ENCODE results near the gene CLN3.
"Not testable (repeated sequence)": the region's sequence is repeated elsewhere in the genome, so short reads cannot be mapped to it uniquely, and the experiment has no call there.

The CLN3 gene

DNA sequence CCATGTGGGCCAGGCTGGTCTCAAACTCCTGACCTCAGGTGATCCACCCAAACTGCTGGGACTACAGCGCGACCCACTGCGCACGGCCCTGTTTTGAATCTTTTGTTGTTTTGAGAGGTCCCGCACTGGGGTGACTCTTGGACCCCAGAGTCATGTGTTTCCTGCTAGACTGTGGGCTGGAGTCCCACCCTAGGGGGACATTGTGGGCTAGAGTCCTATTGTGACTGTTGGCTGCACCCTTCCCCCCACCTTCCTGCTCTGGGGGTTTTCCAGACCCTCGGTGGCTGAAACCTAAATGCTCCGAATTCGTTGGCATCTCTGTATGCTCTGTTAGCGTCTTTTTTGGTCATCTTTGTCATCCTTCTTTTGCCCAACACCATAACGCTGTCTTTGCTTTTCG is 30.9 kb upstream of the CLN3 start:
- DNase-seq, result no peak
- in situ Hi-C loops (cut with MboI; ENCODE audit: low pct_unique_long_range_greater_than_20kb, low sequenced_read_pairs), result no loop called here

DNA sequence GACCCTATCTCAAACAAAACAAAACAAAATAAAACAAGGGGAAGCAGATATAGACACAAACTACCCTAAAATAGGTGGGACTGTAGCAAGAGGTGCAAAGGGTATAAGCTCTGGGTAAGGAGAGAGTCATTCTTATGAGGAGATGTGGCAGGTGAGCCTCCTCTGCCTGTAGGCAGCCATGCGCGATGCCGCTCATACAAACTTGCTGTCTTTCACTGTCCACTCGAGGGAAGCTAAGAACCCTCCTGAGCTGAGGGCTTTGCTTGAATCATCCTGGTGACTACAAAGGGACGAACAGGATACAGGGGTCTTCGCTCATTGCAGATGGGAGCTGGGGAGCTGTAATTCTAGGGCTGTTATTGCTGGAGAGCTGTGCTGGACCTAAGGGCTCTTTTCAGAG is 29.6 kb upstream of the CLN3 start:
- in situ Hi-C loops (cut with MboI; ENCODE audit: low pct_unique_long_range_greater_than_20kb, low sequenced_read_pairs), result no loop called here
- DNase-seq, result no peak

DNA sequence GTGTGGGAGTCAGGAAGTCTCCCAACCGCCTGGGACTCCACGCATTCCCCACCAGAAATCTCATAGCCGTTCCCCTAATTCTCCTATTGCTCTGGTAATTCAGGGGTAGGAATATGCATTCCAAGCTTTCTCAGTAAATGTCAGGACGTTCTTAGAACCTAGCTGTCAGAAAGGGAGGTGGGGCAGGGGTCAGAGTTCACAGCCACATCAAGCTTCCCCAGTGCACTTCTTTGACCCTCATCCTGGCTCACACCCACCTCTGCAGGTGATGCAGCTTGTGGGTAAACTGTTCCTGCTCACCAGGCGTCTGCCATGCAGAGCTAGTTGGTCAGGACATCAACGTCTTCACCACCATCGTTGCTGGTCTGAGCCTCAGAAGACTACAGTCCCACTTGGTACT is 28.8 kb upstream of the CLN3 start:
- DNase-seq, result no peak
- in situ Hi-C loops (cut with MboI; ENCODE audit: low pct_unique_long_range_greater_than_20kb, low sequenced_read_pairs), result no loop called here

DNA sequence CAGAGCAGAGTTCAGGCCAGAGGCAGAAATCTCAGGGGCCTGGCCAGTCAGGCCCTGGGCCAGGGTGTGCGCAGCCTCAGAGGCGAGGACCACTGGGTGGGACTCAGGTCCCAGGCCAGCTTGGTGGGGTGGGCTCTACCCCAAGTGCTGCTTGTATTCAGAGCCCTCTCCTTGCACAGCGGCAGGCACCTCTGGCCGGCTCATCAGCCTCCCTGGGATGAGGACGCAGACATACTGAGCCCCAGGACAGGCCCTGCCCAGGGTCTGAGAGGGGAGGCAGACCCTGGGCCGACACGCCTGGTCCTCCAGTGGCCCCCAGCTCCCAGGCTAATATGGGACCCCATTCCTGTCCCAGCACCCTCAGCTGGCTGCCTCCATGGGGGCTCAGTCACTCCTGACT is 22.4 kb upstream of the CLN3 start:
- DNase-seq, result no peak
- in situ Hi-C loops (cut with MboI; ENCODE audit: low pct_unique_long_range_greater_than_20kb, low sequenced_read_pairs), result no loop called here

DNA sequence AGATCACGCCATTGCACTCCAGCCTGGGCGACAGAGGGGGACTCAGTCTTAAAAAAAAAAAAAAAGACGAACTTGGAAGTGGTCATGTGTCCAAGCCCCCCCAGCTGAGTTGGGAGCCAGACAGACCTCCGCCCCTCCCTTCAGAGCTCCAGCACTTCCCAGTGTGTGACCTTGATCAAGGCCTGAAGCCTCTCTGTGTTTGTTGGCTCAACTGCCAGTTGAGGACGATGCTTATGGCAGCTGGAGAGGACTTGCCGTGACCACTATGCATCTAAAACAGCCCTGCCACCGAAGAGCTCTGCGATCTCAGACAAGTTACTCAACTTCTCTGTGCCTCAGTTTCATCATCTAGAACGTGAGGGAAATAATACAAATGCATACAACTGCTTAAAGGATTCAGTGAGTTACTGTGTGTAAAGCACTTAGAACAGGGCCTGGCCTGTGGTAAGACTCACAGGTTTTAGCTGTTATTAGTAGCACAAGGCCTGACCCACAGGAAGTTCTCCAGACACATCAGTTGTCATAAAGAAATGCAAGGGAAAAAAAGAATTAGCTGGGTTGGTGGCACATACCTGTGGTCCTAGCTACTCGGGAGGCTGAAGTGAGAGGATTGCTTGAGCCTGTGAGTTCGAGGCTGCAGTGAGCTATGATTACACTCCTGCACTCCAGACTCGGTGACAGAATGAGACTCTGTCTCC is 21.8 kb upstream of the CLN3 start:
- in situ Hi-C loops (cut with MboI; ENCODE audit: low pct_unique_long_range_greater_than_20kb, low sequenced_read_pairs), result no loop called here

DNA sequence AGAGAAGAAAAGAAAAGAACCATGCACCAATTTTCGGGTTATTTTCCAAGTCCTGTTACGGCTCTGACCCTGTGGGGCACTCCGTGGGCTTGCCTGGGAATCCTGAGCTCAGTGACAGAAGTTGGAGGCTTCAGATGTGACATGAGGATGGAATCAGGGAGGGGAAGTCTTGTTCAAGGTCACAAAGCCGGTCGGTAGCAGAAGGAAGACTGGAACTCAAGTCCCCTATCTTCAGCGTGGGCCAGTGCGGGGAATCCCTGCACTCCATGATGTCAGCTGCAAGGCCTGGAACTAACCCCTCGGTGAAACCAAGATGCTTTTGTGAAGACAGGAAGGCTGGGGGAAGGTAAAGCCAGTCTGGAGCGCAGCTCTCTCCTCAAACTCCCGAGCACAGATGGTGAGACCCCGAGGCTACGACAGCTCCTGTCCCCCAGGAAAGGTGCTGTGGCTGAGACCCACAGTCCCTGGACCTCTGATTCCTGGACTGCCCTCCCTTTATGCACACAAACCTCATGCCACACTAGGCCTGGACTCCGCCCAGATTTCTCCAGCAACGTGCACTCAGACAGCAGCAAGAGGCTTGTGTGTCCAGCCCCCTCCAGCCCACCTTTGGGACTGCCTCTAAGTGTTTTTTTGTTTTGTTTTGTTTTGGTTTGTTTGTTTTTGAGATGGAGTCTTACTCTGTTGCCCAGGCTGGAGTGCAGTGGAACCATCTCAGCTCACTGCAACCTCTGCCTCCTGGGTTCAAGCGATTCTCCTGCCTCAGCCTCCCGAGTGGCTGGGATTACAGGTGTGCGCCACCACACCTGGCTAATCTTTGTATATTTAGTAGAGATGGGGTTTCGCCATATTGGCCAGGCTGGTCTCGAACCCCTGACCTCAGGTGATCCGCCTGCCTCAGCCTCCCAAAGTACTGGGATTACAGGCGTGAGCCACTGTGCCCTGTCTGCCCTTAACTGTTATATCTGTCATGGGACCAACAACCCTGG is 20.2 kb upstream of the CLN3 start:
- in situ Hi-C loops (cut with MboI; ENCODE audit: low pct_unique_long_range_greater_than_20kb, low sequenced_read_pairs), result no loop called here
- DNase-seq, result no peak

More for the DNA sequence above, 21.8 kb upstream of the CLN3 start:
- no peak for DNase-seq

DNA sequence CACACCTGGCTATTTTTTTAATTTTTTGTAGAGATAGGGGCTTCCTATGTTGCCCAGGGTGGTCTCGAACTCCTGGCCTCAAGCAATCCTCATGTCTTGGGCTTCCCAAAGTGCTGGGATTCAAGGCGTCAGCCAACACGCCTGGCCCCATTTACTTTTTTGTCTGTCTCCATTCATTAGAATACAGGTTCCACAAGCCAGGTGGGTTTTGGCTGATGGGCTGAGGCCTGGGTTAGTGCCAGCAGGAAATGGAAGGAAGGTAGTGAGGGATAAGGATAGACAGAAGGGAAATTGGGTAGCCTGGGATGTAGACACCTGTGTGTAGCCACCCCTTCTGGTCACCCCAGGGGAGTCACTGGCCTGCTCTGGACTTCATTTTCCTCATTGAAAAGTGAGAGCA is 19.2 kb upstream of the CLN3 start:
- in situ Hi-C loops (cut with MboI; ENCODE audit: low pct_unique_long_range_greater_than_20kb, low sequenced_read_pairs), result no loop called here
- DNase-seq, result no peak

DNA sequence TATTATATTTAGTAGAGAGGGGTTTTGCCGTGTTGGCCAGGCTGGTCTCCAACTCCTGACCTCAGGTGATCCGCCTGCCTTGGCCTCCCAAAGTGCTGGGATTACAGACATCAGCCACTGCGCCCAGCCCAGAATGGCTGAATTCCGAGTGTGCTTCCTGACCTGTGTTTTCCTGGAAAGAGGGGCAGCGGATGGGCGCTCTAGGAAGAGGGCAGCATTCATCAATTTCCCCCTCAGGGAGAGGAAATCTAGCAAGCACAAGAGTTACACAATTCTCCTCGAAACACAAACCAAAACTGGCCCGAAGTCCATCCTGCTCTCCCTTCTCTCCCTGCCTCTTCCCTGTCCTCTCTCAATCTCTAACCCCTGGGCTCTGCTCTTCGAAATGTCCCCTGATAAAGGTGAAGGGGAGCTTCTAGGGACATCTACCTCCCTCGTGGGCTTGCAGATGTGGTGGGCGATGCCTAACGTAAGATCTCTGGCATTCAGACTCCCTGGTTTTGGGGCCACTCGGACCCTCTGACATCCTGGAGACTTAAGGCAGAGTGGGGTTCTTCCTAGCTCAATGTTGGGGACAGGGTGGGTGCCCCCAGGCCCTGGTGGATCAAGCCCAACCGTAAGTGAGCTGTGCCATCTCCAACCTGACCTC is 13.7 kb upstream of the CLN3 start:
- no peak for DNase-seq
- in situ Hi-C loops (cut with MboI; ENCODE audit: low pct_unique_long_range_greater_than_20kb, low sequenced_read_pairs), result no loop called here

DNA sequence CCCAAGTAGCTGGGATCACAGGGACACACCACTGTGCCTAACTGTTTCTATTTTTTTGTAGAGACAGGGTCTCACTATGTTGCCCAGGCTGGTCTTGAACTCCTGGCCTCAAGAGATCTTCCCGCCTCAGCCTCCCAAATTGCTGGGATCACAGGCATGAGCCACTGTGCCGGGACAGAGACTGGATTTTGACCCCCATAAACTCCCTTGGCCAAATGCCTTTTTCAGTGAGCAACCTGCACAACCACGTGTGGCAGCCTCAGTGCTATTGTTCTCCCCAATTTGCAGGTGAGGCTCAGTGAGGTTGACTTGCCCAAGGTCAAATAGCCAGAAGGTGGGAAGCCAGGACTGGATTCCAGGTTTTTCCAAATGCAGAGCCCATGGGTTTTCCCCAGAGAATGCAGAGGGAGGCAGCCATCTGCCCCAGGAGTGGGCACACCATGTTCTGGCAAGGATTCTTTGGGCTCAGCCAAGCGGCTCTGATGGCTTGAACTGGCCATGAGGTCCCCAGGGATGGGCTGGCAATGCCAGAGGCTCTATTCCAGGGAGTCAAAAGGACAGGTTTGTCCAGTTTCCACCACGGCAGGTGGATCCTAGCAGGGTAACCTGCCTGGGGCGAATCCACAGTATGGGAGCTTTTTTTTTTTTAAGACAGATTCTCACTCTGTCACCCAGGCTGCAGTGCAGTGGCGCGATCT is 13.0 kb upstream of the CLN3 start:
- DNase-seq, result no peak
- in situ Hi-C loops (cut with MboI; ENCODE audit: low pct_unique_long_range_greater_than_20kb, low sequenced_read_pairs), result no loop called here

DNA sequence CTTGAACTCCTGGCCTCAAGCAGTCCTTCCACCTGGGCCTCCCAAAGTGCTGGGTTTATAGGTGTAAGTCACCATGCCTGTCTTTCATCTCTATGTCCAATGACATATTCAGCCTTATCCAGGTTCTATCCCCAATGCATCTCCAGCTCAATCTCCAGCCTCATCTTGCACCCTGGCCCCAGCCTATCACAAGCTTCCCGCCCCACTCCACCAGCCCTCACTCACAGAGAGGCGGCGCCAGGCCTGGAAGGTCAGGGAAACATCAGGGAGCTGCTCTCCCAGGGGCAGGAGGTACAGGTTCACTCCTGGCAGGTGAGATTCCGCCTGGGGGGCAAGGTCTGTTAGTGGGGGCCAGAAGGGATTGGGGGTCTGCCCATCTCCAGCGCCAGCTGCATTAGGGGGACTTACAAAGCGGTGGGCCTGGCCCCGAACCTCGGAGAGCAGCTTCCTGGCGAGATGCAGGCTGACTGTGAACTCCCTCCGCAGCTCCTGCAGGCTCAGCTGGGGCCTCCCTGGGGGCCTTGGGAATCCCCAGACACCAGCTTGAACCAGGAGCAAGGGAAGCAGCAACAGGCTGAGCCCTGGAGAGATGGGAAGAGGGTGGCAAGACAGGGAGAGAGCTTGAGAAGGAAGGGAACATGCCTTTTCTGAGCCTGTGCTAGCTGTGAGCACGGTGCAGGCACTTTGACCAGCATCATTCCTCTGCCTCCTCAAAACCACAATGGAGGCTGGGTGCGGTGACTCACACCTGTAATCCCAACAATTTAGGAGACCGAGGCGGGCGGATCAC is 11.8 kb upstream of the CLN3 start:
- DNase-seq, result no peak
- in situ Hi-C loops (cut with MboI; ENCODE audit: low pct_unique_long_range_greater_than_20kb, low sequenced_read_pairs), result no loop called here

DNA sequence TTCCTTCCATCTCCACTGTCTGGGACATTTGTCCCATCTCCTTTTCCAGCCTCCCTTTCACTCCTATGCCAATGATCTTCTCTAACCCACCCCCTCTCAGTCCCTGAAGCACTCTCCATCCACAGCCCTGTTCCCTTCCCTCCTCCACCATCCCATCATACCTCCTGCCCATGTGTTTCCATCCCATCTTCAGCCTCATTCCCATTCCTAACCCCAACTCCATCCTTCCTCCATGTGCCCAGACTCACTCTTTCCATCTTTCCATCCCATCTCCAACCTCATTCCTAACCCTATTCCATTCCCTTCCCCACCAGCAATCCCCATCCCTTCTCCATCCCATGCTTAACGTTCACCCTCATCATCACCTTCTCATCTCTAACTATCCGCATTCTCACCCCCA is 10.4 kb upstream of the CLN3 start:
- in situ Hi-C loops (cut with MboI; ENCODE audit: low pct_unique_long_range_greater_than_20kb, low sequenced_read_pairs), result no loop called here
- no peak for DNase-seq

DNA sequence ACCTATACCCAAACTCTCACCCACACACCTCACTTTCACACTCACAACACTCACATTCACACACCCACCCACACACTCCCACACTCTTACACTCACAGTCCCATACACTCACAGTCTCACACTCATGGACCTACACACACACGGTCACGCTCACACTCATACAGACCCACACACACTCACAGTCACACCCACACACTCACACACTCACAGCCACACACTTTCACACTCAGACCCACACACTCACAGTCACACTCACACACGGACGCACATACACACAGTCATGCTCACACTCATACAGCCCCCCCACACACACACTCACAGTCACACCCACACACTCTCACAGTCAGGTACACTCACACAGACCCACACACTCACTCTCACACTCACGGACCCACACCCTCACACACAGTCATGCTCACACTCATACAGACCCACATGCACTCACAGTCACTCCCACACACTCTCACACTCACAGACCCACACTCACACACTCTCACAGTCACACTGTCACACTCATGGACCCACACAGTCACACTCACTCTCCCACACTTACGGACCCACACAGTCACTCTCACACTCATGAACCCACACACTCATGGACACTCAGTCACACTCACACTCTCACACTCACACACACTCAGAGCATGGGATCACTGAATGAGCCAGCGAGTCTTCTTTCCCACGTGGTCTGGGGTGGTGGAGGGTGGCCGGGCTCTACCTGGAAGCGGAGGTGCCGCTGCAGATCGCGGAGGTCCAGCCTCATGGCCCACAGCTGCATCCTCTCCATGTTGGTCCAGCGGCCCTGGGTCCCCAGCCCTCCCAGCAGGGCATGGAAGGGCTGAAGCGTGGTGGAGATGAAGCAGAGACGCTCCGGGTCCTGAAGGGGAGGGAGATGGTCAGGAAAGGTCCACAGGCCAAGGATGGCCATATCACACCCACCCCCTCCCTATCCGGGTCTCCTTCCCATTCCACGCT is 9.7 kb upstream of the CLN3 start:
- no peak for DNase-seq
- in situ Hi-C loops (cut with MboI; ENCODE audit: low pct_unique_long_range_greater_than_20kb, low sequenced_read_pairs), result no loop called here

DNA sequence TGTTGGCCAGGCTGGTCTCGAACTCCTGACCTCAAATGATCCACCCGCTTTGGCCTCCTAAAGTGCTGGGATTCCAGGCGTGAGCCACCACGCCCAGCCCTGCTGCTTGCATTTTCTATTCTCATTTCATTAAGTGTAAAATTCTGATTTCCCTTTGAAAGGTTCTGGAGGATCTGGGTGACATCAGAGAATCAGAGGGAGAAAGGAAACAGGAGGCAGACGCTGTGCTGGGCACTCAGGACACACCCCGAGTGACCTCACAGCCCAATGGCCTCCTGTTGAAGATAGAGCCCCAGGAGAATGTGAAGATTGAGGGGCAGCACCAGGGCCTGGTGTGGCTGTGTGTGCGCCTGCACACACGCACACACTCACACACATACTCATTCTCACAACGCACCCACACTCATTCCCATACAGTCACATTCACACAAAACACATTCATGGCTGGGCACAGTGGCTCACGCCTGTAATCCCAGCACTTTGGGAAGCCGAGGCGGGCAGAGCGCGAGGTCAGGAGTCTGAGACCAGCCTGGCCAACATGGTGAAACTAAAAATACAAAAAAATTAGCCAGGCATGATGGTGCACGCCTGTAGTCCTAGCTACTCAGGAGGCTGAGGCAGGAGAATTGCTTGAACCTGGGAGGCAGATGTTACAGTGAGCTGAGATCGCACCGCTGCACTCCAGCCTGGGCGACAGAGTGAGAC is 8.8 kb upstream of the CLN3 start:
- in situ Hi-C loops (cut with MboI; ENCODE audit: low pct_unique_long_range_greater_than_20kb, low sequenced_read_pairs); DNase-seq: not testable (repeated sequence)

DNA sequence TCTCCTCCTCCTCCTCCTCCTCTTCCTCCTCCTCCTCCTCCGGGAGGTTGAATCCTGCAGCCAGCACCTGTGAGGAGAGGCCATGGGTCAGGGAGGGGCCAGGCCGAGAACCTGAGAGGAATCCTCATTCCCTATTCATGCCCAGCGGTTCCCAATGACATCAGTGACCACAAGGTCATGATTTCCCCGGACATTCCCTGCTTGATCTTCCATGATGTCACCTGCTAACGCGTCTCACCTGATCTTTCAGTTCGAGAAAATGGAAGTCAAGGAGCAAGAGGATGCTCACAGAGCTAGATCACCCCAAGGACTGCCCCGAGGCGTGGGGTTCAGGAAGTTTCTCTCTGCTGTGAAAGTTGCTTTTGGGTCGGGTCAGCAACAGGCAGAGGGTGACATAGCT is 8.0 kb upstream of the CLN3 start:
- in situ Hi-C loops (cut with MboI; ENCODE audit: low pct_unique_long_range_greater_than_20kb, low sequenced_read_pairs), result no loop called here
- DNase-seq, result no peak

DNA sequence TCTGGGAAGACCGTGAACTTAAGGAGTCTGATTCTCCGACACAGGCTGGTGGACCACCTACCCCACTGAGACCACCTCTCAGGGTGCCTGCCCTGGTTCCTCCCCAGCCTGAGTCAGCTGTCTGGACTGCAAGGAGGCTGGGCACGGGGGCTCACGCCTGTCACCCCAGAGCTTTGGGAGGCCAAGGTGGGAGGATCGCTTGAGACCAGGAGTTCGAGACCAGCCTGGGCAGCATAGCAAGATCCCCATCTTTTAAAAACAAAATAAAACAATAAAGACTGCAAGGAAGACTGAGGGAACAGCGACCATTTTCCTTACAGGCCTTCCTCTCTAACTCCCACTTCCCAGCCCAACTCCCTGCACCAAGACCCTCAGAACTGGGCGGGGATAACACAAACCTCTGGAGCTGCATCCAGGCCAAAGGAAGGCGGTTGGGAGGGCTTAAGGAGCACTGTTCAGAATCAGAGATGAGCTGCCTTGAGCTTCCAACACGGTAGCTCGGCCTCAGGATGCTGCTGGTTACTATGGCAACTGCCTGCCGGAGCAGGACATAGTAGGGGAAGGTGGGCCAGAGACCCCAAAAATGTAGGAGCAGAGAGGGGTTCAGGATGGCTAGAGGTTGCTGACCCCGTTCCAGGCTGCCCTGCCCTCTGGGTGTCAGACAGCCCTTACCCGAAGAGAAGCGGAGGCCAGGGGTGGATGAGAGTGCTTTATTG is 7.0 kb upstream of the CLN3 start:
- no peak for DNase-seq
- in situ Hi-C loops (cut with MboI; ENCODE audit: low pct_unique_long_range_greater_than_20kb, low sequenced_read_pairs), result no loop called here

DNA sequence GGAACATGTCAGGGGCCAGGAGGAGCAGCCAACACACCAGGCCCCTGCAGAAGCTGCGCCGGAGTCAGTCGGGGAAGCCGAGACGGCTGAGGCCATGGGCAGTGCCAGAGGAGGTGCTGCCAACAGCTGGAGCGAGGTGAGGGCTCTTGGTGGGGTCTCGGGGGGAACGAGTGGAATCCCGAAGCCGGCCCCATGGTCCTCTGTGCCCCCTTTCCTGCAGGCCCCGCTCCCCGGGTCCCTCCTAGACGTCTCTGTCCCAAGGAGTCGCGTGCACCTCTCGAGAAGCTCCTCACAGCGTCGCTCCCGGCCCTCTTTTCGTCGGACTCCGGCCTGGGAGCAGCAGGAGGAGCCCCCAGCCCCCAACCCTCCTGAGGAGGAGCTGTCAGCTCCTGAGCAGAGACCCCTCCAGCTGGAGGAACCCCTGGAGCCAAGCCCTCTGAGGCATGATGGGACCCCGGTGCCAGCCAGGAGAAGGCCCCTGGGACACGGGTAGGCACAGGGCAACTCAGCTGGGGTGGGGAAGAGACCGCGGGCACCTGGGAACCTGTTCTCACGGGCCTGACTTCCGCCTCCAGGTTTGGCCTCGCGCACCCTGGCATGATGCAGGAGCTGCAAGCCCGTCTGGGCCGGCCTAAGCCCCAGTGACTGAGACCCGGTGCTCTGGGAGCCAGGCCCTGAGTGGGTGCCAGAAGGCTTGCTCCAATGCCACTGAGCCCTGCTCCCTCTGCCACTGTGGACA is 6.2 kb upstream of the CLN3 start:
- DNase-seq, result no peak
- in situ Hi-C loops (cut with MboI; ENCODE audit: low pct_unique_long_range_greater_than_20kb, low sequenced_read_pairs), result no loop called here

All from KBM-7 (cell line).